ENCODE measurements around the gene WDR54. TPM values are rescaled to one million over a fixed set of nuclear protein-coding genes. Genes with fewer than 3 reads are reported as not detected.
"Not testable (repeated sequence)": the region's sequence is repeated elsewhere in the genome, so short reads cannot be mapped to it uniquely, and the experiment has no call there.

Gene WDR54
- total RNA-seq, 1 experiment from 2014 or later: 53.0 TPM

GRCh38 chr2:74441170-74441689 lies 19.7 kb downstream of the WDR54 start:
- no peak for DNase-seq
- POLR2A ChIA-PET (ENCODE audit: unreplicated experiment): interaction anchor here (0.8 to 1.1 kb wide), 2 partner anchors 11 to 42 kb away, joined by 3 to 8 read pairs; partner anchors contain the start of genes CCDC142 and TTC31
- BruUV-seq (replicated peaks): TSS peak; percentile 45

GRCh38 chr2:74441690-74442482 lies 20.4 kb downstream of the WDR54 start, which contains the start of gene RTKN:
Gene RTKN, minus strand, starts transcription at chr2:74441937. Its CDS starts 121 bp downstream, at chr2:74441816.
- Histone ChIP-seq H2AFZ (peak within 1 kb of the TSS; percentile 87), H3F3A (ENCODE audit: insufficient read depth, low read depth) (peaks cover 23% of the 10 kb centered on the region), H3K9me2 (ENCODE audit: insufficient read depth) (no peaks in the 10 kb centered on the region), H4K20me1 (ENCODE audit: insufficient read depth) (peaks cover 24% of the 10 kb centered on the region), H3K27ac (peak within 1 kb of the TSS; percentile 64), H3K4me2 (peak within 1 kb of the TSS; percentile 93), H3K4me3 (peak within 1 kb of the TSS; percentile 66), H3K79me2 (ENCODE audit: low read depth) (peaks cover 35% of the 10 kb centered on the region), H3K36me3 (ENCODE audit: low read depth) (0 out of 2 replicates have a peak, but pooled peaks cover 4% of the 10 kb centered on the region), H3K4me1 (replicated peaks; ENCODE audit: insufficient read depth) (peaks cover 17% of the 10 kb centered on the region), H3K9me3 (ENCODE audit: insufficient read depth, low read depth) (no peaks in the 10 kb centered on the region), H3K27me3 (ENCODE audit: insufficient read depth, low read depth) (no peaks in the 10 kb centered on the region)
- intact Hi-C loops (cut with micrococcal nuclease; ENCODE audit: unreplicated experiment): no loop called here
- ChIA-PET POLR2A (ENCODE audit: unreplicated experiment) (no interaction called here), CTCF (no interaction called here)
- TF ChIP-seq EZH2 (IDR thresholded peaks at IDR 0.05; ENCODE audit: low read depth) (no peak), CTCF (conservative IDR thresholded peaks at IDR 0.05) (no peak)
- TSS peak; percentile 64 for BruUV-seq (replicated peaks)
- DNase-seq: peak; percentile 74 to 85

More at GRCh38 chr2:74441170-74441689, 19.7 kb downstream of the WDR54 start:
- Histone ChIP-seq H3K4me2 (peak overlapping the region; percentile 93), H3K79me2 (ENCODE audit: low read depth) (peaks cover 37% of the 10 kb centered on the region), H2AFZ (peak overlapping the region; percentile 87), H3K27ac (peak overlapping the region; percentile 64), H3F3A (ENCODE audit: insufficient read depth, low read depth) (peaks cover 23% of the 10 kb centered on the region), H3K9me3 (ENCODE audit: insufficient read depth, low read depth) (no peaks in the 10 kb centered on the region), H3K9me2 (ENCODE audit: insufficient read depth) (no peaks in the 10 kb centered on the region), H3K4me3 (peak overlapping the region; percentile 66), H3K36me3 (ENCODE audit: low read depth) (0 out of 2 replicates have a peak, but pooled peaks cover 4% of the 10 kb centered on the region), H3K4me1 (replicated peaks; ENCODE audit: insufficient read depth) (peaks cover 17% of the 10 kb centered on the region), H3K27me3 (ENCODE audit: insufficient read depth, low read depth) (no peaks in the 10 kb centered on the region), H4K20me1 (ENCODE audit: insufficient read depth) (peaks cover 29% of the 10 kb centered on the region)
- intact Hi-C loops (cut with micrococcal nuclease; ENCODE audit: unreplicated experiment): no loop called here
- CTCF ChIA-PET: no interaction called here
- no peak for TF ChIP-seq EZH2 (IDR thresholded peaks at IDR 0.05; ENCODE audit: low read depth)
- TF ChIP-seq CTCF (conservative IDR thresholded peaks at IDR 0.05): no peak

GRCh38 chr2:74442483-74443297 lies 21.2 kb downstream of the WDR54 start:
- peak overlapping the region; percentile 64 for H3K27ac ChIP-seq
- H3K9me3 ChIP-seq (ENCODE audit: insufficient read depth, low read depth); intact Hi-C loops (cut with micrococcal nuclease; ENCODE audit: unreplicated experiment); DNase-seq; H3K36me3 ChIP-seq (ENCODE audit: low read depth); BruUV-seq (replicated peaks); H3K9me2 ChIP-seq (ENCODE audit: insufficient read depth); POLR2A ChIA-PET (ENCODE audit: unreplicated experiment); CTCF ChIA-PET; H3K27me3 ChIP-seq (ENCODE audit: insufficient read depth, low read depth): not testable (repeated sequence)
- H2AFZ ChIP-seq: peak overlapping the region; percentile 87
- H3F3A ChIP-seq (ENCODE audit: insufficient read depth, low read depth): peaks cover 23% of the 10 kb centered on the region
- peaks cover 23% of the 10 kb centered on the region for H4K20me1 ChIP-seq (ENCODE audit: insufficient read depth)
- peak overlapping the region; percentile 93 for H3K4me2 ChIP-seq
- peaks cover 27% of the 10 kb centered on the region for H3K79me2 ChIP-seq (ENCODE audit: low read depth)
- peak overlapping the region; percentile 66 for H3K4me3 ChIP-seq
- H3K4me1 ChIP-seq (replicated peaks; ENCODE audit: insufficient read depth): peaks cover 17% of the 10 kb centered on the region

Measured in PC-9 (cell line).